Osteoblast (primary cell): ENCODE results near the gene RGS18. TPM values are rescaled to one million over a fixed set of nuclear protein-coding genes. Genes with fewer than 3 reads are reported as not detected.
"Not testable (repeated sequence)": the region's sequence is repeated elsewhere in the genome, so short reads cannot be mapped to it uniquely, and the experiment has no call there.

ENCODE experiments used
- DNase-seq: peaks from one replicate; pipeline ENCODE4 v3.0.0; 2011; ENCODE audit warnings: low spot score, mixed read lengths; ENCODE audit not compliant: insufficient read length; ENCODE audit errors: missing footprints
- H2AFZ ChIP-seq: 2 replicates; pipeline ENCODE4 v1.6.0; 2011; ENCODE audit warnings: mild to moderate bottlenecking, low read length
- H3K27ac ChIP-seq: 2 replicates; pipeline ENCODE4 v1.5.1; 2011; ENCODE audit warnings: mild to moderate bottlenecking, low read depth, low read length, moderate library complexity
- H3K27me3 ChIP-seq: 2 replicates; pipeline ENCODE4 v1.6.0; 2012; ENCODE audit warnings: mild to moderate bottlenecking, control low read depth, inconsistent platforms, low read length, moderate library complexity; ENCODE audit not compliant: insufficient read depth
- H3K36me3 ChIP-seq: 2 replicates; pipeline ENCODE4 v1.5.1; 2011; ENCODE audit warnings: mild to moderate bottlenecking, low read length, control low read depth, moderate library complexity; ENCODE audit not compliant: insufficient read depth
- H3K4me1 ChIP-seq: 2 replicates; pipeline ENCODE4 v1.5.1; 2011; ENCODE audit warnings: mild to moderate bottlenecking, low read length, control low read depth, moderate library complexity; ENCODE audit not compliant: insufficient read depth
- H3K4me2 ChIP-seq: 2 replicates; pipeline ENCODE4 v1.6.0; 2011; ENCODE audit warnings: mild to moderate bottlenecking, low read length; ENCODE audit not compliant: insufficient read depth
- H3K4me3 ChIP-seq: fragments of 200-600 bp; sonication (generic); 3 replicates; pipeline ENCODE4 v1.5.1; 2012; ENCODE audit warnings: mild to moderate bottlenecking, low read length, inconsistent platforms; ENCODE audit not compliant: insufficient read depth
- H3K79me2 ChIP-seq: 2 replicates; pipeline ENCODE4 v1.6.0; 2012; ENCODE audit warnings: mild to moderate bottlenecking, low read length, control low read depth, inconsistent platforms; ENCODE audit not compliant: insufficient read depth
- H3K9me3 ChIP-seq: 2 replicates; pipeline ENCODE4 v1.5.1; 2011; ENCODE audit warnings: low read depth, low read length, control low read depth
- H4K20me1 ChIP-seq: 2 replicates; pipeline ENCODE4 v1.6.0; 2012; ENCODE audit warnings: mild to moderate bottlenecking, low read length, control low read depth; ENCODE audit not compliant: insufficient read depth
- total RNA-seq: library from RNA; depleted of rRNA; stranded (reverse); fragments of >200 nt; gene quantifications from 2 replicates; pipeline ENCODE4 v1.2.3, GENCODE V29; 2012
- TF ChIP-seq, protein P1 (sequence below): IDR thresholded peaks from 2 replicates; pipeline ENCODE4 v1.5.1; 2011; ENCODE audit warnings: mild to moderate bottlenecking, low read depth, low read length, moderate library complexity; ENCODE audit errors: extremely low read depth

Gene RGS18
- total RNA-seq, 1 donor: 0.36 TPM

DNA sequence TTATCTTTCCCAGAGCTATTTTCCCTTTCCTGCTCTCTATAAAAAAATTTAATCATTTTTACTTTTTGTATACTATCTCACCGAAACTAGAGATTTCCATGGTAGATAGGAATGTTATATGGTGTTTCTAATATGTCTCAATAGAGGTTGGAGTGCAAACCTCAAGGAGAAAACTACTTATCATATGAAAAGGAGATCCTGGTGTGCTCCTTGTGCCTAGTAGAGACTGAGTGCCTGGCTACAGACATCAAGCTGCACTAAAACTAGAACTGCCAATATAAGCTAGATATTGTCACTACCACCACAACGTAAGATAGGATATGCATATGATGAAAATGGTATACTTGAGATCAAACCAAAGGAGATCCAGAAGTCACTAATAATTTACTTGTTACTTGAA is 67.0 kb downstream of the RGS18 start:
- Histone ChIP-seq H2AFZ (peak overlapping the region; percentile 8), H4K20me1 (no peaks in the 10 kb centered on the region), H3K4me2 (no peak overlapping the region), H3K79me2 (no peaks in the 10 kb centered on the region), H3K4me3 (no peak overlapping the region), H3K27ac (no peak overlapping the region), H3K36me3 (no peaks in the 10 kb centered on the region), H3K27me3 (no peaks in the 10 kb centered on the region), H3K9me3 (no peaks in the 10 kb centered on the region), H3K4me1 (no peaks in the 10 kb centered on the region)
- TF ChIP-seq, protein P1, sequence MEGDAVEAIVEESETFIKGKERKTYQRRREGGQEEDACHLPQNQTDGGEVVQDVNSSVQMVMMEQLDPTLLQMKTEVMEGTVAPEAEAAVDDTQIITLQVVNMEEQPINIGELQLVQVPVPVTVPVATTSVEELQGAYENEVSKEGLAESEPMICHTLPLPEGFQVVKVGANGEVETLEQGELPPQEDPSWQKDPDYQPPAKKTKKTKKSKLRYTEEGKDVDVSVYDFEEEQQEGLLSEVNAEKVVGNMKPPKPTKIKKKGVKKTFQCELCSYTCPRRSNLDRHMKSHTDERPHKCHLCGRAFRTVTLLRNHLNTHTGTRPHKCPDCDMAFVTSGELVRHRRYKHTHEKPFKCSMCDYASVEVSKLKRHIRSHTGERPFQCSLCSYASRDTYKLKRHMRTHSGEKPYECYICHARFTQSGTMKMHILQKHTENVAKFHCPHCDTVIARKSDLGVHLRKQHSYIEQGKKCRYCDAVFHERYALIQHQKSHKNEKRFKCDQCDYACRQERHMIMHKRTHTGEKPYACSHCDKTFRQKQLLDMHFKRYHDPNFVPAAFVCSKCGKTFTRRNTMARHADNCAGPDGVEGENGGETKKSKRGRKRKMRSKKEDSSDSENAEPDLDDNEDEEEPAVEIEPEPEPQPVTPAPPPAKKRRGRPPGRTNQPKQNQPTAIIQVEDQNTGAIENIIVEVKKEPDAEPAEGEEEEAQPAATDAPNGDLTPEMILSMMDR: no peak
- DNase-seq: no peak

DNA sequence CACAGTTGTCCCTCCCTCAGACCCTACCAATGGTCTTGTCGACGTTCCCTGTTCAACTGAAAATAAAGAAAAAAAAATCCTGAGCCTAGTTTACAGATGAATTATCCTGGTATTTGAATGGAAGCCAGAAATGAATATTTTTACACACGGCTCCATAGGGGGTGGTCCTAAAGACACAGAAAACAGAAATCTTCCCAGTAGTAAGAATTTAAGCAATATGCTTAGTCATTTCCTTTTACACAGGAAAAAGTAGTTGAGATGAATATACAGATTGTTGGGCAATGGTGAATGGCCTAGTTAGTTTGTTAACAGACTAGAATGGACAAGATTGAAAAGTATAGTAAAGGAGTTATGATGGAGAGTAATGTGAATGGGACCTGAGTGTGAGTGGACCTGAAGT is 67.4 kb downstream of the RGS18 start:
- no peak for DNase-seq
- no peaks in the 10 kb centered on the region for H3K36me3 ChIP-seq
- H3K79me2 ChIP-seq: no peaks in the 10 kb centered on the region
- TF ChIP-seq, protein P1: no peak
- H2AFZ ChIP-seq: peak overlapping the region; percentile 8
- H3K4me2 ChIP-seq: no peak overlapping the region
- H4K20me1 ChIP-seq: no peaks in the 10 kb centered on the region
- H3K4me3 ChIP-seq: no peak overlapping the region
- H3K27ac ChIP-seq: no peak overlapping the region
- H3K4me1 ChIP-seq: no peaks in the 10 kb centered on the region
- H3K9me3 ChIP-seq: no peaks in the 10 kb centered on the region
- no peaks in the 10 kb centered on the region for H3K27me3 ChIP-seq

DNA sequence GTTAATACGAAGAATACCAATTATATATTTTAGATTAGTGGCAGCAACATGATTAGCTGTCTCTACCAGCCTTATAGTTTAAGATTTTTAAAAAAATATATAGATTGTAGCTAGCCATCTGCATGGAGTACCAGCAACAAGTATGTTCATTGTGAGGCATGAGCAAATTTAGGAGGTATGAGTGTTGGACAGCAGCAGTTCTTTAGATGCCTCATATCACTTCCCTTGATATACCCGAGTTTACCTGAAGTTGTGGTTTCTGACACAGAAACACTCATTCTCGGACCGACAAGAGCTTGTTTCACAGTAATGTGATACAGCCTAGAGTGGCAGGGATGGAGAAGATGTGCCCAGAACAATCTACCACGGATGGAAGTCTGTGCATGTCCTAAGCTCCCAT is 69.1 kb downstream of the RGS18 start:
- H3K4me2 ChIP-seq: no peak overlapping the region
- no peaks in the 10 kb centered on the region for H3K79me2 ChIP-seq
- no peaks in the 10 kb centered on the region for H4K20me1 ChIP-seq
- no peaks in the 10 kb centered on the region for H3K4me1 ChIP-seq
- H2AFZ ChIP-seq: no peak overlapping the region
- no peak overlapping the region for H3K4me3 ChIP-seq
- TF ChIP-seq, protein P1: no peak
- H3K27ac ChIP-seq: no peak overlapping the region
- no peaks in the 10 kb centered on the region for H3K9me3 ChIP-seq
- no peaks in the 10 kb centered on the region for H3K36me3 ChIP-seq
- no peak for DNase-seq
- no peaks in the 10 kb centered on the region for H3K27me3 ChIP-seq

DNA sequence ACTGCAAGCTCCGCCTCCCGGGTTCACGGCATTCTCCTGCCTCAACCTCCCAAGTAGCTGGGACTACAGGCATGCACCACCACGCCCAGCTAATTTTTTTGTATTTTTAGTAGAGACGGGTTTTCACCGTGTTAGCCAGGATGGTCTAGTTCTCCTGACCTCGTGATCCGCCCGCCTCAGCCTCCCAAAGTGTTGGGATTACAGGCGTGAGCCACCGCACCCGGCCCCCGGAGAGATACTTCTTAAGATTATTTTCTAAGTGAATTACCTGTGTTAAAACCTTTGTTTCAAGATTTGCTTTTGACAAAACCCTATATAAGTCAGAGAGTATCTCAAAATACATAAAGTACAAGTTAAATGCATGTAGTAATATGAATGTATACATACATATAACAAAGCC is 69.7 kb downstream of the RGS18 start:
- H3K4me2 ChIP-seq, H3K27me3 ChIP-seq, H4K20me1 ChIP-seq, H2AFZ ChIP-seq, DNase-seq, H3K4me3 ChIP-seq, H3K9me3 ChIP-seq, H3K79me2 ChIP-seq, H3K36me3 ChIP-seq, H3K27ac ChIP-seq, H3K4me1 ChIP-seq: not testable (repeated sequence)
